Stimulated activated CD4-positive, alpha-beta T cell treated with anti-CD3 and anti-CD28 coated beads, Interleukin-2, amount 100 ng/mL, for 4 hours (primary cell): ENCODE measurements around the gene KIF17.
A peak's percentile ranks its signal among the peaks of the same experiment; 100 is the strongest.

ENCODE experiments used
- DNase-seq: peaks from one replicate; pipeline ENCODE4 v3.0.0-alpha.2; 2020; ENCODE audit warnings: low read depth

KIF17 gene

GRCh38 chr1:20717452-20718342 is at the start of gene KIF17:
Gene KIF17, minus strand, starts transcription at chr1:20718007. Its CDS starts 301 bp downstream, at chr1:20717706.
- peak; percentile 59 for DNase-seq

DNA sequence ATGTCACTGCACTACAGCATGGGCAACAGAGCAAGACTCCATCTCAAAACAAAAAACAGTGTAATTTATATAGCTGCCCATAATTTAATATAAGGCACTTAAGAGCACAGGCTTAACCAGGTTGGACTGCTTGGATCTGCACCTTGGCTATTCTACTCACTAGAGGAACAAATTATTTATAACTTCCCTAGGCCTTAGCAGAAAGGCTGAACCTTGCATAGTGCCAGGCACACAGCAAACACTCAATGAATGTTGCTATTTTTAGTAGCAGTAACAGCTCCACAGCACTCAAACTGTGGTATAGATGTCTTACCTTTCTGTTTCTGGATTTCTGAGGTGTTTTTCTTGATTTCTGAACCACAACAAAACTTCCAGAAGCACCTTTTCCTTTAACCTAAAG is 49.5 kb upstream of the KIF17 start:
- DNase-seq: no peak

DNA sequence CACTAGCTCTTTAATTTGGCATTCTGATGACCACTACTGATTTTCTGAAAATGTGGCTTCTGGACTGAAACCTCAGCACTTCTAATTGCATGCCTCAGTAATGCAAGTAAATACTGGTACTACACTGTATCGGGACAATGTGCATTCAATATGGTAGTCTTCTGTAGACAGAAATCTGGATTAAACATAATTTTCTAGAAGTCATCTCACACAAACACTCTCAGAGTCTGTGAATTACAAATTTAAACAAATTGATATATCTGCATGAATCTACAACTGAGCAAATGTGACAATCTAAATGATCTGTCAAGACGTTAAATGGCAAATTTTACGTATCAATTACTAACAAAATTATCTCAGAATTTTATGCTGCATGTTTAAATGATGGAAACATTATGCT is 45.6 kb upstream of the KIF17 start:
- DNase-seq: no peak

- DNase-seq: no peak
Measured at GRCh38 chr1:20760322-20760721, 42.5 kb upstream of the KIF17 start.

DNA sequence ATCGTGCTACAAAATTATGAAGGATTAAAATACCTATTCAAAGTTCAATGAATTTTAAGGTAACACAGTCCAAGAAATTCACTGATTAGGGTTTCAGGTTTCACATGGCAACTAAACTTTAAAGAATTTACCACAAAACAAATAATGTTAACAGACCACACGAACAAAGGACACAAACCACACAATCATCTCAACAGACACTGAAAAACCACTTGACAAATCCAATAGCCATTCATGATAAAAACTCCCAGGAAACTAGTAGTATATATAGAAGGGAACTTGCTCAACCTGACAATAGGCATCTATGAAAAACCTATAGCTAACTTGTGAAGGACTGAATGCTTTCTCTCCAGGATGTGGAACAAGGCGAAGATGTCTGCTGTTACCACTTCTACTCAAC is 35.8 kb upstream of the KIF17 start:
- no peak for DNase-seq

DNA sequence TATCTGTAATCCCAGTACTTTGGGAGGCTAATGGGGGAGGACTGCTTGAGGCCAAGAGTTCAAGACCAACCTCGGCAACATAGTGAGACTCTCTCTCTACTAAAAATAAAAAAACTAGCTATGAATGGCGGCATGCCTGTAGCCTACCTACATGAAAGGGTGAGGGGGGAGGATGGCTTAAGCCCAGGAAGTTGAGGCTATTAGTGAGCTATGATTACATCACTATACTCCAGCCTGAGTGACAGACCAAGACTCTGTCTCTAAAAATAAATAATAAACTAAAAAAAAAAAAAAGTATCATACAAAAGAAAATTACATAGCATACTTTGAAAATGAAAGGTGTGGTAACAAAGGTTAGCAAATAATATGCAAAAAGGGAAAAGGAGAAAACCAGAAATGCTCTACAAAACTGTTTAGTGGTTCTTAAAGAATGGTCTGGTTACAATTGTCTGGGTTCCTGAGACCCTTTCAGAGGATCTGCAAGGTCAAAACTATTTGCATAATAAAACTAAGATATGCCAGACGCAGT is 33.7 kb upstream of the KIF17 start:
- DNase-seq: no peak

DNA sequence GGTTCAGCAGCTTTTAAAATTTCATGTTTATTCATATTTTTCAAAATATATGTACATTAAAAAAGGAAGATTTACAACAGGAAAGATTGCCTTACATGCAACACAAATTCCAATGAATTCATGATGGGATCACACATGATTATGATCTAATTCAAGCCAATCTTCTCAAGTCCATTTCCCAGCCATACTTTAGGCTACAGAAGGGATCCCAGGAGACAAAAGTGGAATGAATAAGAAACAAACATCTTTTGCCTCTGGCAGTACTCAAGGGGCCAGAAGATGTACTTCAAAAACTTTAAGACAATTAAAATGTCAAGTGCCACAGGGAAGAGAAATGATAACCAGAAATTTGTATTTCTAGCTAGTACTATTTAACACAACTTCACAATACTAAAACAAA is 24.9 kb upstream of the KIF17 start:
- DNase-seq: no peak

DNA sequence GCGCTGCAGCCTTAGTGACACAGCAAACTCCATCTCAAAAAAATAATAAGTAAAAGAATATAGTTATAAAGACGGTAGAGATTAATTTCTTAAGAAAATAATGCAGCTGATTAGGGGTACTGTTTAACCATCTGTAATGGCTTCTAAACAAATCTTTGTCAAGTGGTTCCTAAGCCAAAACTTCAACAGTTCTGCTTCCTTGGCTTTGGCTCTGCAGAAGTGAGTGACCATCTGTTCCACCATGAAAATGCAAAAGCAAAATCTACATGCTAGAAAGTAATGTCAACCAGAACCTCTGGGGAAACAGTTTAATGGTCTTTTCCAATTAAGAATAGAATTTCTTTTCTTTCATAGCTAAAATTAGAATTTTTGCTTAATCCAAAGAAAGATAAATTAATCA is 23.0 kb upstream of the KIF17 start:
- DNase-seq: no peak

- DNase-seq: no peak
Measured at GRCh38 chr1:20739225-20739624, 21.4 kb upstream of the KIF17 start.

DNA sequence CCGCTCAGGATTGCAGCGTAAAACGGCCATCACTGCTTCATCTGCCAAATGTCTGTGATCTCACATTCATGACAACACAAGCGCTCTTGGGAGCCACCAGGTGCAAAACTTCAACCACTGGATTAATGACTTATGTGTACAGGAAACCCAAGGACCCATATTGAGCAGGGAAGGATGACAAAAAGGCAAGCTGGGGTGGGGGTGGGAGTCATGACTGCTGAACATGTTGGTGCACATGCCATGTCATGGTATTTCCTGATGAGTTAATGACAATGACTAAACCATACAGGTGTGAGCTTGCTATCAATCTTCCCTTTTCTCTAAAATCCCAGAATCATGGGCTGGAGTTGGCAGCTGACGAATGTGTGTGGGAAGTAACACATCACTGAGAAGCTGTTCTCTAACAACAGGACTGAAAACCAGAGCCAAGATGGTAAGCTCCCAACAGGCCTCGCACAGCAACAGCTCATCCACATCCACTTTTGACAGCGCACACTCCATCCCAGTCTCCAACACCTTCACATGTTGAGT is 17.8 kb upstream of the KIF17 start:
- DNase-seq: no peak

DNA sequence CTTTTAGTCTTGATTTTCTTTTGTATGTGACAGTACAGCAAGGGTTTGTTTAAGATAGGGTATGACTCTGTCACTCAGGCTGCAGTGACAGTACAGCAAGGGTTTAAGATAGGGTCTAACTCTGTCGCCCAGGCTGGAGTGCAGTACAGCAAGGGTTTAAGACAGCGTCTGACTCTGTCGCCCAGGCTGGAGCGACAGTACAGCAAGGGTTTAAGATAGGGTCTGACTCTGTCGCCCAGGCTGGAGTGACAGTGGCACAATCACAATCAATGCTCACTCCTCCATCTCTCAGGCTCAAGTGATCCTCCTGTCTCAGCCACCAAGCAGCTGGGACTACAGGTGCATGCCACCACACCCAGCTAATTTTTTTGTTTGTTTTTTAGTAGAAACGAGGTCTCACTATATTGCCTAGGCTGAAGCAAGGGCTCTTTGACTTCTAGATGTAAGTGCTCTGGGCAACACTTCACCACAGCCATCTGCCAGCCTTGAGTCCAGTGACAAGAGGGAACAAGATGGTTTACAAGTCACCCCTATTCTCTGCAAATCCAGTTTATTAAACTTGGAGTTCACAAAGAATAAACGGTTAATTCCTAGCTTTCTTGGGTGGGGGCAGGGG is 15.7 kb upstream of the KIF17 start:
- no peak for DNase-seq

GRCh38 chr1:20732588-20733359 is 15.0 kb upstream of the KIF17 start, which contains the start of gene SH2D5:
Gene SH2D5, minus strand, starts transcription at chr1:20732703. Its CDS starts 4,659 bp downstream, at chr1:20728044.
- peak; percentile 78 for DNase-seq

DNA sequence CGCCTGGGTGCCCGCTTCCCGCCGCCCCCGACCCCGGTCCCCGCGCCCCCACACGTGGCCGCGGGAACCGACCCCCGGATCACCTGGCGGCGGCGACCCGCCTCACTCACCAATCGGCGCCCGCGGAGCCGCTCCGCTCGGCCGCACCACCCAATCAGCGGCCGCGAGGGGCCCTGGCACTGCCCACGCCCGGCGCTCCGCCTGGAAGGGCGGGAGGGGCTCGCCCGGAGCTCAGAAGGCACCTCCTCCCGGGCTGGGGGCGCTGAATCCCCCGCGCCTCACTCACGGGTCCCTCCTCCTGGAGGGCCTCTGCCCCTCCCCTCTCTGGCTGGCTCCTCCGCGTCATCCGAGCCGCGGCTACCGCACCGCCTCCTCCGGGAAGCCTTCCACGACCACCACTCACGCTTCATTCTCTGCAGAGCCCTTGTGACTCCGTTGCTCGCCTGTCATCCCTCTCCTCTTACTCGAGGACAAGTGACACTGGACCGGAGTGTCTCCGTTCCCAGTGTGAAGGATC is 14.3 kb upstream of the KIF17 start:
- peak; percentile 66 for DNase-seq

GRCh38 chr1:20731057-20731991 is 13.5 kb upstream of the KIF17 start:
- no peak for DNase-seq

- no peak for DNase-seq
Measured at GRCh38 chr1:20730690-20731056, 12.9 kb upstream of the KIF17 start.

- DNase-seq: no peak
Measured at GRCh38 chr1:20729990-20730689, 12.3 kb upstream of the KIF17 start.

GRCh38 chr1:20729155-20729931 is 11.5 kb upstream of the KIF17 start:
- DNase-seq: no peak

- no peak for DNase-seq
Measured at GRCh38 chr1:20728371-20729154, 10.8 kb upstream of the KIF17 start.
